ENCODE results near the gene ANKDD1A.

GRCh38 chr15:64917211-64917610, 5.5 kb downstream of the ANKDD1A start:
- TF ChIP-seq CTCF (conservative IDR thresholded peaks at IDR 0.05; ENCODE audit: low read depth, low read length) (no peak), EZH2 (IDR thresholded peaks at IDR 0.05; ENCODE audit: borderline replicate concordance, low read depth, low read length, poor library complexity, severe bottlenecking) (no peak)
